NCI-H748 (cell line): ENCODE results near the gene KRT33A.
"Not testable (repeated sequence)": the region's sequence is repeated elsewhere in the genome, so short reads cannot be mapped to it uniquely, and the experiment has no call there.

ENCODE experiments used
- DNase-seq: peaks from one replicate; lab custom pipeline; 2025; ENCODE audit not compliant: unreplicated experiment; lab: John Stamatoyannopoulos, UW

The KRT33A gene

GRCh38 chr17:41366070-41366469 is 15.4 kb upstream of the KRT33A start:
- no peak for DNase-seq

DNA sequence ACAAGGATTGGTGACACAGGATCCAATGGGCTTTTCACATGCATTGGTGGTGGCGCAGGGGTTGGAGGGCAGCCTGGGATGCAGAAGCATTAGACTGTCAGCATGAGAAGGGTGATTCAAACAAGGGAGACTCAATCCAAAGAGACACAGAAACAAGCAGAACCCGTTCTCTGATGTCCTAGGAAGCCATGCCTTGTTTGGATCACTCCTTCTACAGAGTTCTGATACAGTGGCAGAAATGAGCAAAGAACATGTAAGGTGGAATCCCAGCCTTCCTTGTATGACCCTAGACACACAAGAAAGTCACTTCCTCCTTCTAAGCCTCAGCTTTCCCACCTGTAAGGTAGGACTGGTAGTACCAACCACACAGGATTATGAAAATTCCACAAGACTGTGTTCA is 13.3 kb upstream of the KRT33A start:
- no peak for DNase-seq

GRCh38 chr17:41360296-41360995 is 9.8 kb upstream of the KRT33A start:
- DNase-seq, result no peak

- no peak for DNase-seq
Measured at GRCh38 chr17:41354536-41354935, 3.9 kb upstream of the KRT33A start.

GRCh38 chr17:41352597-41353366 is 2.2 kb upstream of the KRT33A start:
- no peak for DNase-seq

DNA sequence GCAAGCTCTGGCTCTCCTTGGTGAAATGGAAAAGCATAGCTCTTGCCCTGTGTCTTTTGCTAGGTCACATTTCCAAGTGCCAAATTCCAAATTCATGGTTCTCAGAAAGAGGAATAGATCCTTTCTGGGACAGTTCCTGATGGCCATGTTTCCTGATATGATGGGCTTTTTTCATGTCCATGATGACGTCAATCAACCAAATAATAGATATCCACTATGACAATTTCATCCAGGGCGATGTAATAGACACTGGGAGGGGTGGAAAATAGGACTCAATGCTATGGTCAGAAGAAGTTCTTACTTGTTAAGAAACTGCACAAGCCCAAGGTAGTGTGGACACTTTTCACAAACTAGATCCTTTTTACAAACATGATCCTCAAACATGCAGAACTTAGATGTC is 549 bp upstream of the KRT33A start:
- no peak for DNase-seq

GRCh38 chr17:41347869-41348760 is 2.5 kb downstream of the KRT33A start:
- no peak for DNase-seq

GRCh38 chr17:41346421-41346820 is 4.2 kb downstream of the KRT33A start:
- DNase-seq, result not testable (repeated sequence)

DNA sequence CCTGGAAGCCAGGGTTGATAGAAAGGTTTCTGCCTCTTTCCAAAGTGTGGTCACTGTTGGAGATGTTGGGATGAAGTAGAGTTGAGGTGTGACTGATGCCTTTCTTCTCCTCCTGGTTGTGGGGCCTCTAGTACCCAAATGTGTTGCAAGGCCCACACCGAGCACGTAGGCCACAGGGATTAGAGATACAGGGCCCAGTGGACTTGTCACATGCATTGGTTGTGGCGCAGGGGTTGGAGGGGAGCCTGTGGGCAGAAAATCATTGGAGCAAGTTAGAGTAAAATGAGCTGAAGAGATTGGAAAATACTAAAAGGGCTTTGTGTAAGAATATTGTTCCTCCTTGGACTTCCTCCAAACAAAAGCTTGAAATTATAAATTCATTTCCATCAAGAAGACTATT is 4.6 kb downstream of the KRT33A start:
- DNase-seq, result no peak

- DNase-seq, result no peak
Measured at GRCh38 chr17:41343029-41343428, 7.6 kb downstream of the KRT33A start.

GRCh38 chr17:41340934-41341861 is 9.4 kb downstream of the KRT33A start:
- no peak for DNase-seq

GRCh38 chr17:41340494-41340893 is 10.1 kb downstream of the KRT33A start:
- DNase-seq, result no peak

DNA sequence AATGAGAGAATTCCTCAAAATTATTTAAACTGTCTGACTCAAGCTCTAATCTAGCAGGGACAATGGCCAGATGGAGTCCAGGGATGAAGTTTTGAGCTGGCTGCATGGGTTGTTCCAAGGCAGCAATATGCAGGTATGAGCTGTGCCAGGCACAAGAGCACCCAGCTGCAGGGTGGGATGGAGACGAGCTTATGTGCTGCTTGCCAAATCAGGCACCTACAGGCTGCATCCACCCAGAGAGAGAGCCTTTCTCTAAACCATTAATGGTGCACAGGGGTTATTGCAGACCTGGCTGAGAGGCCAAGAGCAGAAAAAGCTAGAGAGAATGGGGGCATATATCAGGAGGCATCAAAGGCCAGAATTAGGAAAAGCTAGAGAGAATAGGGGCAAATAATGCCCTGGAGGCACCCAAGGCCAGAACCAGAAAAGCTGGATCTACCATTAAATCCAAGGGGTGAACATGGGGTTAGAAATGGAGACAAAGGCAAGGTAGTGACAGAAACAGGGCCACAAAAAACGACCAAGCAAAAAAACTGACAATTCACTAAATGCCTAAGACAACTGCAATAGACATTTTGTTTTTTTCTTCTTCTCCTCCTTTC is 11.0 kb downstream of the KRT33A start:
- DNase-seq, result no peak

DNA sequence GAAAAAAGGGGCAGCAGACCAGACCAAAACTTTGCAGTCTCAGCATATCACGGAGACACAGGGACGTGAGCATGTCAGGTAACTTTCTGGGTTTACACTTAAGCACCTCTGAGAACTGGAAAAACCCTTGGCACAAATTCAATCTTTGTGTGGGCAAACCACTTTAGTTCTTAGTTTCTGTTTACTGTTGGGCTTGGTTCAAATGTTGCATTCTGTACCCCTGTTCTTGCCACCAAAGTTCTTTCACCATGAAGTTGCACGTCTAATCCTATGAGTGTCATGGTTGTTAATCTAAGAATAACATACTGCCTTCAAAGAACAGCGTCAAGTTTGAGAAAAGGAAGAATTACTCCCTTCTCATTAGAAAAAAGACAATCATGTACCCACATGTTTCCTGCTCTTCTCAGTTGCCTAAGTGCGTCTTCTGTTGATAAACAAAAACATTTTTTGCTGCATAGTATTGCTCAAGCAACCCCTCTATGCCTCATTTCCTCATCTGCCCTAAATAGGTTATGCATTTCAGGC is 11.6 kb downstream of the KRT33A start:
- DNase-seq, result no peak

DNA sequence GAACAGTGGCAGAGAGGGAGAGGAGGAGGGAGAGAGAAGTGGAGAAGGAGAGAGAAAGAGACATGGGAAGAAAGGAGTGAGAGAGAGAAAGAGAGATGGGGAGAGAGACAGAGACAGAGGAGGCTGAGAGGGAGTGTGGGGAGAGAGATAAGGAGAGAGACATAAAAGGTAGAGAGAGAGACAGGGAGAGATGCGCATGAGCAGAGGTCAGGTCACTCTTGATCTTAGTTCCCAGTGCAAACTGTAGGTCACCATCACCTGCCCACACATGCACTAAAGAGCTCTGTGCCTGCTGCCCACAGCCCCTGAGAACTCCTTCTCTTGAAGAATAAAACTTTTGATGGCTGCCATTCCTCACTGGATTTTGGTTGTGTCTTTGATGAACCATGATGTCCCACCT is 14.9 kb downstream of the KRT33A start:
- DNase-seq, result no peak

DNA sequence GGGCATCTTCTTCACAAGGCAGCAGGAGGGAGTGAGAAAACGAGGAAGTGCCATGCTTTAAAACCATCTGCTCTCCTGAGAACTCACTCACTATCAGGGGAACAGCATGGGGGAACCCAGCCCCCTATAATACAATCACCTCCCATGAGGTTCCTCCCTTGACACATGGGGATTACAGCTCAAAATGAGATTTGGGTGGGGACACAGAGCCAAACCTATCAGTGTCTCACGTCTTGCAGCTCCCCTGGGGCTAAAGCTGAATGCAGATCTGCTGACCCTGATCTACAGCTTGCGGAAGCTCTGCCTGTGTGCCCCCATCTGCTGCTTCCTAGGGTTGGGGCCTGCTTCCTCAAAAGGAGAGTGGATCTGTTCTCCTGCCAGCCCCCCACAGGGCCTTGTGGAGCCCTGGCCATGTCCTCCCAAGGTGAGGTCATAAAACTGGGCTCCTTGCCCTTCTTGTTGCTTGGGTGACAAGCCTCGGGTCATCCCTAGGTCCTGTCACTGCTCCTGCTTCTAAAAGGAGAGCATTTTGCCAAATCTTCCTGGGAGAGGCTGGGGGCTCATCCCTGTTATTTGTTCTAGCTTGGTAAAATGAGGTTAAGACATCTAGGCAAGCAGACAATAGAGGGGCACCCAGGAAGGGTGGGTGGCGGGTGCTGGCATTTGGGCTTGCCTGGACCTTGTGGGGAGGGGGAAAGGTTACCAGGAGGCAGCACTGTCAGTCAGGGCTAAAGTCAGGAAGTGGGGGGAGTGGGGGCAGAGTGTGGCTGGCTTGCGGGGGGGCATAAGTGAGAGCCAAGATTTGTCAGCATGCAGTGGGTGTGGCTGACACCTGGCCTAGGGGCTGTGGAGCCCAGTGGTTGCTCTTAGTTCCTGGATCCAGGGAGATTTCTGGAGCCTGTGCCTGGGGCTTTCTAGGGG is 16.0 kb downstream of the KRT33A start:
- no peak for DNase-seq

GRCh38 chr17:41333836-41334235 is 16.8 kb downstream of the KRT33A start:
- DNase-seq, result no peak

- no peak for DNase-seq
Measured at GRCh38 chr17:41333098-41333497, 17.5 kb downstream of the KRT33A start.

DNA sequence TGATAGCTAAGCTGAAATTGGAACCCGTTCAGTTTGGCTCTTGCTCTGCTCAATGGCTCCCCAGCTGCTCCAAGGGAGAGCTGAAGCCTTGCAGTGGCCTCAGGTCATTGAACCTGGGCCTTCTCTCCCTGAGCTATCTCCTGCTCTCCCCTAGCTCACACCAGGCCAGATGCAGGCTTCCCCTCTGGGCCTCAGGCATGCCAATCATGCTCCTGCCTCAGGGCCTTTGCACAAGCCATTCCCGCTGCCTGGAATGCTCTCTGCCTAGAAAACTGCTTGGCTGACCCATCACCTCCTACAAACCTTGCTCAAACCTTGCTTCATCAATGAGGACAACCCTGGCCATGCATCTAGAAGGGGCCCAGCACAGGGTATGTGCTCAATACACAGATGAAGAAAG is 18.4 kb downstream of the KRT33A start:
- no peak for DNase-seq
